Skin epidermis (tissue), 12 donors: ENCODE results near the gene ZBTB8A.

Source experiments
- H3K27ac ChIP-seq, 21 experiments: fragments of 200-600 bp; sonication (generic) in 11 of 21; one replicate each; pipeline ENCODE4 v1.5.0; 2020; ENCODE audit warnings: mild to moderate bottlenecking in 3 of 21, inconsistent platforms in 2 of 21, moderate library complexity in 2 of 21
- H3K4me3 ChIP-seq, 7 experiments: fragments of 200-600 bp; sonication (generic) in 2 of 7; one replicate each; pipeline ENCODE4 v1.5.0; 2020; ENCODE audit warnings: inconsistent platforms in 2 of 7, mild to moderate bottlenecking in 2 of 7, moderate library complexity in 1 of 7

ZBTB8A gene

DNA sequence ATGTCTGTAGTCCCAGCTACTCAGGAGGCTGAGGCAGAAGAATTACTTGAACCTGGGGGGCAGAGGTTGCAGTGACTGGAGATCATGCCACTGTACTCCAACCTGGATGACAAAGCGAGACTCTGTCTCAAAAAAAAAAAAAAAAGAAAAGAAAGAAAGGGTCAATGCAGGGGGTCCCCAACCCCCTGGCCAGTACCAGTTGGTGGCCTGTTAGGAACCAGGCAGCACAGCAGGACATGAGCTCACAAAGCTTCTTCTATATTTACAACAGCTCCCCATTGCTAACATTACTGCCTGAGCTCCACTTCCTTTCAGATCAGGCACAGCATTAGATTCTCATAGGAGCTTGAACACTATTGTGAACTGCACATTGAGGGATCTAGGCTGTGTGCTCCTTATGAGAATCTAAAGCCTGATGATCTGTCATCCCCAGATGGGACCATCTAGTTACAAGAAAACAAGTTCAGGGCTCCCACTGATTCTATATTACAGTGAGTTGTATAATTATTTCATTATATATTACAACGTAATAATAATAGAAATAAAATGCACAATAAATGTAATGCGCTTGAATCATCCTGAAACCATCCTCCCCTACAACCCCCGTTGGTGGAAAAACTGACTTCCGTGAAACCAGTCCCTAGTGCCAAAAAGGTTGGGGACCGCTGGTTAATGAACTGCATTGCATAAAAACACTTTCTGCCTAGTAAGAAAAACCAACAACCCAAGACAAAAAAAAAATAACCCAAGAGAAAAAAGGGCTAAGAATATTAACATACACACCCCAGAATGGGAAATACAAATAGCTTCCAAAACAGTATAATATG lies 108.3 kb downstream of the ZBTB8A start:
- no peak overlapping the region for H3K4me3 ChIP-seq
- peak overlapping the region in 1 of 21 experiments; percentile 35 for H3K27ac ChIP-seq

DNA sequence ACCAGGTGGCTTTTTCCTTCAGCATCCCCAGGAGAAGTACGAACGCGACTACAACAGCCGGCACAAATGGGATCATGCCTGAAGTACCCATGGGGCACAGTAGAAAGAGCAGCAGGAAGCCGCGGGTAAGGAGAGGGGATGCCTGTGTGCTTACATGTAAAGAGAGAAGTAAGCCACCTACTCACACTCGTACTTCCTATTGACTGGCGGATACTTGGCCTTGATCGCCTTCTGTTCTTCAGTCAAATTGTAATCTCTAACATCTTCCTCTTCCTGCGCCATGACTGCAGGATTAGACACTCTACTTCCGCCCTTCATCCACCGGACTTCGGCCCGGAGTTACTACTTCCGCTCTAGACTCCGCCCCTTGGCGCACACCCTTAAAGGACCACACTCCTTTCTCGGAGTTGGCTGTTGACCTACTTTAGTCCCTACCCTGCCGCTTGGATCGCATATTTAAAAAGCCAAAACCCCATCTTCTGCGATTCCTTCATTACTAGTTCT lies 111.1 kb downstream of the ZBTB8A start, which contains the start of gene ZBTB8OS:
ZBTB8OS (minus strand) TSS at position 303 of the 504 bp plus-strand sequence; CDS start at position 282, 21 bp downstream.
- peak within 1 kb of the TSS; percentile 54 to 92 (median 75) for H3K4me3 ChIP-seq
- H3K27ac ChIP-seq, result peak within 1 kb of the TSS; percentile 73 to 99 (median 97)

DNA sequence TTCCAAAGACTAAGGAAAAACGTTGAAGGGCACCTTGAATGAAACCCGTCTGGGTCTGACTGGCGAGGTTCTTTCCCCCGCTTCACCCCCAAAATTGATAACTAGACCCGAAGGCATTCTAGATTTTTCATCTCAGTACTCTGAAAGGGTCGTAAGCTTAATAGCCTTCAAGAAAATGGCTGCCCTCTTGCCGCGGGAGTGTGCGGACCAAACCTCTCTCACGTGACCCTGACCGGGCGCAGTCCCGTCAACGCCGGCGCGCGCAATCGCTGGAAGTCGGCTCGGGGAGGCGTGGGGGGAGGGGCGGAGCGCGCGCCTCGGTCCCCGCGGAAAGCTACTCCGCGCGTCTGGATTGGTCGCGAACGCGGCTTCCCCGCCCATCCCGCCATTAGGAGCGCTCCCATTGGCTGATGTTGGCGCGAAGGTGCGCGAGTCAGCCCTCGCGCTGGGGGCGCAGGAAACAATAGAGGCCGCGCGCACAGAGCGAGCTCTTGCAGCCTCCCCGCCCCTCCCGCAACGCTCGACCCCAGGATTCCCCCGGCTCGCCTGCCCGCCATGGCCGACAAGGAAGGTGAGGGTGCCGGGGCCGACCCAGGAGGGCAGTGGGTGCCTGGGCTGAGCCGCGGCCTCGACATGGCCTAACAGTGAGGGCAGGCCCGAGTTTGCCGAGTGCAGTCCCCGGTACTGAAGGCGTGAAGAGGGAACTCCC lies 111.7 kb downstream of the ZBTB8A start, which contains the start of gene RBBP4:
RBBP4 (plus strand) TSS at position 457 of the 709 bp plus-strand sequence; CDS start at position 556, 99 bp downstream.
- Histone ChIP-seq H3K4me3 (peak within 1 kb of the TSS; percentile 54 to 92 (median 75)), H3K27ac (peak within 1 kb of the TSS; percentile 73 to 99 (median 97))

DNA sequence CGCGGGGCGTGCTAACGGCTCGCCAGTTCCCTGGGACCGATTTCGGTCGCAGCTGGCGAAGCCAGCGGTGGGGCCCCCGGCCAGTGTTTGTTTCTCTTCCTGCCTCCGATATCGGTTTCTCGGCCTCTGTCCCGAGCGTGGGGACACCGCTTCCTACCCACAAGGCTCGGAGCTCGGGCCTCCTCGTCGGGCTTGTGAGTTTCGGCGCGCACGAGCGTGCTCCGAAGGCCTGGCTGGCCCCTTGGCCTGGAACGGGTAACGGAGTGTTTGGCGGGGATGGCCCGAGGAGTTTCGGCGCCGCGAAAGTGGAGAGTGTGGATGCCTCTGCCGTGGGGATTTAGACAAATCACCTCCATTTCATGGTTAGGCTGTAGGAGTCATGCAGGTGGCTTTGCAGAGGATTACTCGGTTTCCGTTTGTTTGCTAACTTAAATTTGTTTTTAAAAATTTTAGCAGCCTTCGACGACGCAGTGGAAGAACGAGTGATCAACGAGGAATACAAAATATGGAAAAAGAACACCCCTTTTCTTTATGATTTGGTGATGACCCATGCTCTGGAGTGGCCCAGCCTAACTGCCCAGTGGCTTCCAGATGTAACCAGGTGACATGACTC lies 112.3 kb downstream of the ZBTB8A start:
- H3K4me3 ChIP-seq, result peak overlapping the region; percentile 54 to 92 (median 75)

DNA sequence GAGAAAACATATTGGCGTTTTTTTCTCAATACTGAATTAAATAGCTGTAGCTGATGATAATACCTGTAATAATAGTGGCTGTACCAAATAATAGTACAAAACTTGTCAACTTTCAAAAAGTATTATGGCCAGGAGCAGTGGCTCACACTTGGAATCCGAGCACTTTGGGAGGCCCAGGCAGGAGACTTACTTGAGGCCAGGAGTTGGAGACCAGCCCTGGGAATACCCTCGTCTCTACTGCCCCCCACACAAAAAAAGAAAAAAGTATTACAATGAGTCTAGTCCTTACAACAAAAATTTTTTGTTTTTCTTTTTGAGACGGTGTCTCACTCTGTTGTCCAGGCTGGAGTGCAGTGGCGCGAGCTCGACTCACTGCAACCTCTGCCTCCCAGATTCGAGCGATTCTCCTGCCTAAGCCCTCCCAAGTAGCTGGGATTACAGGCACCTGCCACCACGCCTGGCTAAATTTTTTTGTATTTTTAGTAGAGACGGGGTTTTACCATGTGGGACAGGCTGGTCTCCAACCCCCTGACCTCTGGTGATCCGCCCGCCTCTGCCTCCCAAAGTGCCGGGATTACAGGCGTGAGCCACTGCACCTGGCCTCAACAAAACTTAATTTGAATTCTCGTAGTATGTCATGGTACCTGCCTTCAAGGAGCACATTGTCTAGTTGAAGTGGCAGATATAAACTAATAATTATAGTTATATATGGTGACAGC lies 113.2 kb downstream of the ZBTB8A start:
- Histone ChIP-seq H3K27ac (peak overlapping the region in 7 of 21 experiments; percentile 91 to 99 (median 94)), H3K4me3 (peak overlapping the region in 6 of 7 experiments; percentile 54 to 92 (median 81))

More for the DNA sequence above, 112.3 kb downstream of the ZBTB8A start:
- H3K27ac ChIP-seq, result peak overlapping the region; percentile 56 to 99 (median 97)
